A549 (cell line): ENCODE measurements around the gene AKAP9. TPM values are rescaled to one million over a fixed set of nuclear protein-coding genes. Genes with fewer than 3 reads are reported as not detected.
"Not testable (repeated sequence)": the region's sequence is repeated elsewhere in the genome, so short reads cannot be mapped to it uniquely, and the experiment has no call there.

Experiments
- ATAC-seq, 2 experiments: fragments of 200-7000 bp in 1 of 2; fragments of >200 bp in 1 of 2; cut with Nextera tagmentation in 1 of 2; cut with Tn5 transposase in 1 of 2; 3 replicates each; pipeline versions ENCODE4 v1.8.0 to v1.9.1; 2018 to 2020; ENCODE audit warnings: mild to moderate bottlenecking in 1 of 2, moderate library complexity in 1 of 2
- CTCF ChIA-PET: fragments of 300-600 bp; sonication (Branson Sonifier 250); formaldehyde crosslinking; extraction: SDS; loops from one replicate; lab custom pipeline; 2021; ENCODE audit warnings: antibody characterized with exemption, inconsistent platforms; lab: Yijun Ruan, JAX
- POLR2A ChIA-PET: fragments of 350-600 bp; formaldehyde crosslinking; extraction: SDS; loops from one replicate; lab custom pipeline; 2021; ENCODE audit warnings: antibody characterized with exemption, inconsistent platforms; lab: Yijun Ruan, JAX
- DNase-seq, 2 experiments: peaks; one replicate each; pipeline versions ENCODE4 v3.0.0 to v3.0.0-alpha.2; 2011 to 2016; ENCODE audit warnings: low read depth in 1 of 2, low spot score in 1 of 2
- FAIRE-seq: peaks from 2 replicates; lab custom pipeline; 2011; peaks lifted over from hg19 to GRCh38; lab: Jason Lieb, UNC
- H3K27ac ChIP-seq, 2 experiments: fragments of >200 bp; sonication (Bioruptor Twin); formaldehyde crosslinking; 3 replicates each; pipeline ENCODE4 v1.5.1; 2016 to 2017
- H3K4me1 ChIP-seq: fragments of >200 bp; sonication (Bioruptor Twin); formaldehyde crosslinking; 3 replicates; pipeline ENCODE4 v1.6.1; 2016
- H3K4me2 ChIP-seq: fragments of >200 bp; sonication (Bioruptor Twin); formaldehyde crosslinking; 3 replicates; pipeline ENCODE4 v1.6.1; 2016
- H3K4me3 ChIP-seq: fragments of >200 bp; sonication (Bioruptor Twin); formaldehyde crosslinking; 3 replicates; pipeline ENCODE4 v1.5.1; 2016
- H3K9me3 ChIP-seq: fragments of >200 bp; sonication (Bioruptor Twin); formaldehyde crosslinking; 3 replicates; pipeline ENCODE4 v1.6.1; 2016
- ATOH8 ChIP-seq: fragments of 250-450 bp; sonication (Bioruptor Pico); IDR thresholded peaks from 2 replicates; pipeline ENCODE4 v1.5.0; 2020; ENCODE audit warnings: low read depth, mild to moderate bottlenecking, moderate library complexity
- CEBPB ChIP-seq, 2 experiments: fragments of >200 bp in 1 of 2; sonication (Bioruptor Twin) in 1 of 2; formaldehyde crosslinking in 1 of 2; IDR thresholded peaks; 2 replicates each; pipeline ENCODE4 v1.6.1; 2012 to 2016
- CHD4 ChIP-seq: fragments of 200-600 bp; sonication (generic); IDR thresholded peaks from 2 replicates; pipeline ENCODE4 v1.6.1; 2016; ENCODE audit warnings: antibody characterized with exemption, mild to moderate bottlenecking, borderline replicate concordance
- CTCF ChIP-seq: fragments of >200 bp; sonication (Bioruptor Twin); formaldehyde crosslinking; IDR thresholded peaks from 3 replicates; pipeline ENCODE4 v1.5.1; 2016
- FOSB ChIP-seq: fragments of 250-450 bp; sonication (Bioruptor Pico); IDR thresholded peaks from 2 replicates; pipeline ENCODE4 v1.5.0; 2020; ENCODE audit warnings: mild to moderate bottlenecking, moderate library complexity
- HDAC2 ChIP-seq: fragments of 200-600 bp; sonication (generic); IDR thresholded peaks from 2 replicates; pipeline ENCODE4 v1.6.1; 2016
- HEYL ChIP-seq: fragments of 250-450 bp; sonication (Bioruptor Pico); IDR thresholded peaks from 2 replicates; pipeline ENCODE4 v1.8.0; 2021; ENCODE audit warnings: mild to moderate bottlenecking, moderate library complexity
- HMGXB4 ChIP-seq: fragments of 250-450 bp; sonication (Bioruptor Pico); IDR thresholded peaks from 2 replicates; pipeline ENCODE4 v1.5.0; 2021; ENCODE audit warnings: mild to moderate bottlenecking, moderate library complexity, borderline replicate concordance
- HOXA7 ChIP-seq: fragments of 250-450 bp; sonication (Bioruptor Pico); IDR thresholded peaks from 2 replicates; pipeline ENCODE4 v1.5.0; 2020; ENCODE audit warnings: mild to moderate bottlenecking, moderate library complexity
- HOXB13 ChIP-seq: fragments of 250-450 bp; sonication (Bioruptor Pico); IDR thresholded peaks from 2 replicates; pipeline ENCODE4 v1.5.0; 2020; ENCODE audit warnings: low read depth, mild to moderate bottlenecking, moderate library complexity
- HOXB5 ChIP-seq: fragments of 250-450 bp; sonication (Bioruptor Pico); IDR thresholded peaks from 2 replicates; pipeline ENCODE4 v1.5.0; 2020; ENCODE audit warnings: mild to moderate bottlenecking, moderate library complexity
- KDM1A ChIP-seq: fragments of 200-600 bp; sonication (generic); IDR thresholded peaks from 2 replicates; pipeline ENCODE4 v1.6.1; 2016; ENCODE audit warnings: low read depth, mild to moderate bottlenecking
- NFE2L2 ChIP-seq: fragments of 150-350 bp; conservative IDR thresholded peaks from 2 replicates; pipeline ENCODE4 v1.6.1; 2014; ENCODE audit warnings: low read length
- PBX3 ChIP-seq: IDR thresholded peaks from 2 replicates; pipeline ENCODE4 v1.6.1; 2012
- PHF8 ChIP-seq: fragments of 200-600 bp; sonication (generic); IDR thresholded peaks from 2 replicates; pipeline ENCODE4 v1.6.1; 2016; ENCODE audit warnings: low read depth, mild to moderate bottlenecking, antibody characterized with exemption, moderate library complexity, borderline replicate concordance
- POLR2A ChIP-seq: IDR thresholded peaks from 2 replicates; pipeline ENCODE4 v1.6.1; 2012; ENCODE audit warnings: mild to moderate bottlenecking, low read length
- RAD21 ChIP-seq, 2 experiments: fragments of >200 bp in 1 of 2; sonication (Bioruptor Twin) in 1 of 2; formaldehyde crosslinking in 1 of 2; IDR thresholded peaks in 1 of 2; conservative IDR thresholded peaks in 1 of 2; 2 replicates in 1 of 2; 3 replicates in 1 of 2; pipeline ENCODE4 v1.6.1; 2012 to 2018; ENCODE audit warnings: inconsistent platforms in 1 of 2
- RFX5 ChIP-seq: fragments of 450-650 bp; IDR thresholded peaks from 2 replicates; pipeline ENCODE4 v1.7.1; 2014; ENCODE audit warnings: antibody characterized with exemption, mild to moderate bottlenecking, moderate library complexity
- TP53 ChIP-seq: fragments of 250-450 bp; sonication (Bioruptor Pico); IDR thresholded peaks from 2 replicates; pipeline ENCODE4 v1.5.0; 2021; ENCODE audit warnings: mild to moderate bottlenecking, moderate library complexity
- USF2 ChIP-seq: fragments of 450-650 bp; IDR thresholded peaks from 2 replicates; pipeline ENCODE4 v1.6.1; 2014; ENCODE audit warnings: antibody characterized with exemption
- ZC3H11A ChIP-seq: fragments of 450-650 bp; IDR thresholded peaks from 2 replicates; pipeline ENCODE4 v1.6.1; 2014; ENCODE audit warnings: antibody characterized with exemption, mild to moderate bottlenecking
- ZFP36 ChIP-seq: fragments of 450-650 bp; IDR thresholded peaks from 2 replicates; pipeline ENCODE4 v1.6.1; 2014; ENCODE audit warnings: borderline replicate concordance; ENCODE audit not compliant: partially characterized antibody
- ZNF302 ChIP-seq: fragments of 250-450 bp; sonication (Bioruptor Pico); IDR thresholded peaks from 2 replicates; pipeline ENCODE4 v1.9.0; 2021; ENCODE audit warnings: inconsistent platforms, mild to moderate bottlenecking, moderate library complexity
- WGBS: methylation state at CpG from one replicate; pipeline ENCODE4 v1.1.6; 2017; ENCODE audit errors: missing lambda C conversion rate; 5-methylcytosine and 5-hydroxymethylcytosine counted together
- polyA plus RNA-seq, 4 experiments: library from polyadenylated mRNA; depleted of rRNA in 3 of 4; stranded (reverse); fragments of >200 nt; fragmentation: RNase III in 1 of 4; extraction: RNeasy Plus Mini Kit Qiagen cat#74134 plus additional on column Dnase treatment in 1 of 4; gene quantifications; 2 replicates in 3 of 4; 3 replicates in 1 of 4; pipeline ENCODE4 v1.2.3, GENCODE V29; 2011 to 2017

AKAP9 gene
- polyA plus RNA-seq, 2 of the 4 experiments (the other 2 are of a cell fraction), result 11.7 to 32.3 TPM

- DNase-seq (no peak), FAIRE-seq (no peak), ATAC-seq (no peak)
- H3K27ac ChIP-seq, result no peak overlapping the region
- no peak overlapping the region for H3K4me2 ChIP-seq
- WGBS, result 89% methylated on average over 1 of the region's 1 CpG
- POLR2A ChIA-PET, result no interaction called here
- CTCF ChIA-PET, result no interaction called here
- TF ChIP-seq KDM1A, result no peak
- TF ChIP-seq CHD4, result no peak
- TF ChIP-seq CTCF, result no peak
- no peak for TF ChIP-seq ZFP36
- TF ChIP-seq ZNF302, result no peak
- TF ChIP-seq ZC3H11A, result no peak
- no peak for TF ChIP-seq HEYL (CRISPR knock-in tag)
- TF ChIP-seq HMGXB4 (CRISPR knock-in tag), result no peak
- no peak for TF ChIP-seq RFX5
- no peak for TF ChIP-seq TP53 (CRISPR knock-in tag)
- no peak for TF ChIP-seq PBX3
- no peak for TF ChIP-seq HOXA7 (CRISPR knock-in tag)
- TF ChIP-seq PHF8, result no peak
- no peak for TF ChIP-seq USF2
- TF ChIP-seq HDAC2, result no peak
- no peak for TF ChIP-seq CEBPB (IDR thresholded peaks at IDR 0.05)
- TF ChIP-seq FOSB (CRISPR knock-in tag), result no peak
- no peak for TF ChIP-seq RAD21 (conservative IDR thresholded peaks at IDR 0.05 in 1 of 2, IDR thresholded peaks at IDR 0.05 in 1 of 2)
- no peak overlapping the region for H3K4me3 ChIP-seq
- H3K4me1 ChIP-seq, result no peaks in the 10 kb centered on the region
- no peaks in the 10 kb centered on the region for H3K9me3 ChIP-seq
Observed at GRCh38 chr7:92095380-92095779, 154.7 kb downstream of the AKAP9 start.

GRCh38 chr7:92100534-92100933 is 159.9 kb downstream of the AKAP9 start:
- Histone ChIP-seq H3K4me1 (no peaks in the 10 kb centered on the region), H3K4me3 (no peak overlapping the region), H3K27ac (no peak overlapping the region), H3K9me3 (no peaks in the 10 kb centered on the region), H3K4me2 (no peak overlapping the region)
- ATAC-seq (no peak), DNase-seq (no peak), FAIRE-seq (no peak)
- ChIA-PET POLR2A (no interaction called here), CTCF (interaction anchor here (1.0 to 1.1 kb wide), 2 partner anchors 16 to 33 kb away, joined by 3 read pairs; no protein-coding TSS in a partner anchor)
- WGBS, result 100% methylated on average over 1 of the region's 1 CpG
- TF ChIP-seq POLR2A (no peak), CTCF (no peak), HOXB5 (CRISPR knock-in tag) (no peak), HOXB13 (no peak), NFE2L2 (no peak), ATOH8 (CRISPR knock-in tag) (no peak), ZFP36 (no peak), HEYL (CRISPR knock-in tag) (no peak), ZNF302 (no peak)

- DNase-seq, result not testable (repeated sequence)
Observed at GRCh38 chr7:92102862-92103261, 162.2 kb downstream of the AKAP9 start.

More at GRCh38 chr7:92102862-92103261, 162.2 kb downstream of the AKAP9 start:
- ATAC-seq, H3K27ac ChIP-seq, H3K4me2 ChIP-seq, H3K4me1 ChIP-seq, H3K4me3 ChIP-seq, POLR2A ChIA-PET, CTCF ChIA-PET, FAIRE-seq, H3K9me3 ChIP-seq: not testable (repeated sequence)
- WGBS, result 92% methylated on average over 5 of the region's 5 CpGs
